Measurements from ENCODE around the gene DIP2C.

Gene DIP2C

DNA sequence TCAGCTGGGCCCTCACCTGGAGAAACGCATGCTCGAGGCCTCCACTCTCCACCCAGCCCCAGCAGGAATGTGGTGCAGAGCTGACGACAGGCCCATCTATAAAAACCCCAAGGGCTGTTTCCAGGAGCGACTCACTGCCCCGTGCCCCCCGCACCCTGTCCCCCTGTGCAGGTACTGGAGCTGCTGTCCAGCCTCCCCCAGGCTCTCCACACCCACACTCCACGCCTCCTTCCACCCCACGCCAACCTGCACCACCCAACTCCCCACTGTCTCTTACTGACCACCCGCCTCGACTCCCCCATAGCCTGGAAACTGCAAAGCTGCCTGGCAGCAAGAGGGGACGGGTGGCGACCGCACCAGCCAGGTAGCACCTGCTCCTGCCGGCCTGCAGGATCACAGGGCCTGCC is 43.3 kb downstream of the DIP2C start:
- ChIA-PET POLR2A (no interaction called here), CTCF (no interaction called here)
- no peak for DNase-seq (ENCODE audit: extremely low spot score)
- TF ChIP-seq ARNT (IDR thresholded peaks at IDR 0.05) (no peak), BHLHE40 (IDR thresholded peaks at IDR 0.05; ENCODE audit: borderline replicate concordance) (no peak), FOXM1 (IDR thresholded peaks at IDR 0.05; ENCODE audit: borderline replicate concordance) (no peak), SUZ12 (IDR thresholded peaks at IDR 0.05) (no peak), HDGF (IDR thresholded peaks at IDR 0.05; ENCODE audit: borderline replicate concordance) (no peak), LEF1 (IDR thresholded peaks at IDR 0.05; ENCODE audit: borderline replicate concordance) (no peak), ELF4 (IDR thresholded peaks at IDR 0.05) (no peak), TARDBP (IDR thresholded peaks at IDR 0.05) (no peak), FOXK2 (IDR thresholded peaks at IDR 0.05) (no peak), NFRKB (IDR thresholded peaks at IDR 0.05) (no peak), FOXA1 (IDR thresholded peaks at IDR 0.05) (no peak), L3MBTL2 (conservative IDR thresholded peaks at IDR 0.05) (no peak), CTBP1 (IDR thresholded peaks at IDR 0.05; ENCODE audit: borderline replicate concordance) (no peak), ZNF384 (IDR thresholded peaks at IDR 0.05) (no peak), SP1 (IDR thresholded peaks at IDR 0.05) (no peak)
- TF ChIP-seq, protein P1, sequence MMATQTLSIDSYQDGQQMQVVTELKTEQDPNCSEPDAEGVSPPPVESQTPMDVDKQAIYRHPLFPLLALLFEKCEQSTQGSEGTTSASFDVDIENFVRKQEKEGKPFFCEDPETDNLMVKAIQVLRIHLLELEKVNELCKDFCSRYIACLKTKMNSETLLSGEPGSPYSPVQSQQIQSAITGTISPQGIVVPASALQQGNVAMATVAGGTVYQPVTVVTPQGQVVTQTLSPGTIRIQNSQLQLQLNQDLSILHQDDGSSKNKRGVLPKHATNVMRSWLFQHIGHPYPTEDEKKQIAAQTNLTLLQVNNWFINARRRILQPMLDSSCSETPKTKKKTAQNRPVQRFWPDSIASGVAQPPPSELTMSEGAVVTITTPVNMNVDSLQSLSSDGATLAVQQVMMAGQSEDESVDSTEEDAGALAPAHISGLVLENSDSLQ (IDR thresholded peaks at IDR 0.05): no peak

DNA sequence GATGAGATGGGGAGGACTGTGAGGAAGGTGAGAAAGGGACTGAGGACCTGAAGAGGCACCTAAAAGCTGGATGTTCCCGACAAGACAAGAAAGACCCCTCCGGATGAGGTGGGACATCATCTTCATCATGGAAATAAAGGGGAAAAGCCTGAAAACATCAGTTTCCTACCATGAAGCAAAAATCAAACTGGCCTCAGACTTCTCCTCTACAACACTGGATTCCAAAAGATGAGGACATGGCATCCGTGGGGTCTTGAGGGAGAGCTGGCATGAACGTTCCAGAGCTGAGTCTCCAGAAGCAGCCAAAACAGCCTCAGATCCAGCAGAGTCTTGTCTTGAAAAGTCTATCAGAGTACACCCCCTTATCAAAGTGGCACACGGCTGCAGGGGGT is 44.5 kb downstream of the DIP2C start:
- ChIA-PET POLR2A (no interaction called here), CTCF (no interaction called here)
- no peak for DNase-seq (ENCODE audit: extremely low spot score)
- TF ChIP-seq HDGF (IDR thresholded peaks at IDR 0.05; ENCODE audit: borderline replicate concordance): no peak
- no peak for TF ChIP-seq SP1 (IDR thresholded peaks at IDR 0.05)
- no peak for TF ChIP-seq LEF1 (IDR thresholded peaks at IDR 0.05; ENCODE audit: borderline replicate concordance)
- no peak for TF ChIP-seq ZNF384 (IDR thresholded peaks at IDR 0.05)
- TF ChIP-seq, protein P1 (IDR thresholded peaks at IDR 0.05): no peak

DNA sequence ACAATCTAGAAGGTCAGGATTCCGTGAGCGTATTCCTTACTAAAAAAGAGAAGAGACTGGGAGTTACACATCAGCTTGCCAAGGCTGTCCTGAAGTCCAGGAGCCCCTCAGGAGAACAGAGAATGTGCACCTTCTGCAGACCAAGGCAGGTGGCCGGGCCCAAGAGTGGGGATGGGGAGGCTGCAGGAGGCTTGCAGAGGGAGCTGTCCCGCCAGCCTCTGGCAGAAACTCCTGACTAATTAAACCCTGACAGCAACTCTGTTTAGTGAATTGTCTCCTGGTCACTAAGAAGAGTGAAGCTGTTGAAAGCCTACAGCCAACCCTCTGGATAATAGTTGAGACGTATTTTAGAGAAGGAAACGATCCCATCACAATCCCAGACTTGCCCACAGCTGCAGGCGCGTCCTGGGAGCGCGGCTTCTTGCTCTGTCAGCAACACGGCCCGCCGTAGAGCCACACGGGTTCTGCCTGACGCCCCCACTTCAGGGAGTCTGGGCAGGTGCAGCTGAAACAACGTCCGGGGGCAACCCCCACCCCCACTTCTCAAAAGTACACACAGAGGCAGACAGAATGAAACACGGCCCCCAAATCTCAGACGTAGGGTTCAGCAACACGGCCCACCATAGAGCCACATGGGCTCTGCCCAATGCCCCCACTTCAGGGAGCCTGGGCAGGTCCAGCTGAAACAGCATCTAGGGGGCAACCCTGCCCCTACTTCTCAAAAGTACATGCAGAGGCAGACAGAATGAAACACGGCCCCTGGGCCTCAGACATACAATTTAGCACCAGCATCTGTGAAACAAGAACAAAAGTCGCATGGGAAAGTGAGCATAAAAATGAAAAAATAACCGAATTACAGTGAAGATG is 45.2 kb downstream of the DIP2C start:
- TF ChIP-seq FOXM1 (IDR thresholded peaks at IDR 0.05; ENCODE audit: borderline replicate concordance) (no peak), ZNF384 (IDR thresholded peaks at IDR 0.05) (no peak), HDGF (IDR thresholded peaks at IDR 0.05; ENCODE audit: borderline replicate concordance) (no peak), ELF4 (IDR thresholded peaks at IDR 0.05) (no peak)
- ChIA-PET POLR2A (no interaction called here), CTCF (interaction anchor here (0.7 kb wide), 1 partner anchor 324 kb away, joined by 4 read pairs; no protein-coding TSS in a partner anchor)
- no peak for DNase-seq (ENCODE audit: extremely low spot score)

DNA sequence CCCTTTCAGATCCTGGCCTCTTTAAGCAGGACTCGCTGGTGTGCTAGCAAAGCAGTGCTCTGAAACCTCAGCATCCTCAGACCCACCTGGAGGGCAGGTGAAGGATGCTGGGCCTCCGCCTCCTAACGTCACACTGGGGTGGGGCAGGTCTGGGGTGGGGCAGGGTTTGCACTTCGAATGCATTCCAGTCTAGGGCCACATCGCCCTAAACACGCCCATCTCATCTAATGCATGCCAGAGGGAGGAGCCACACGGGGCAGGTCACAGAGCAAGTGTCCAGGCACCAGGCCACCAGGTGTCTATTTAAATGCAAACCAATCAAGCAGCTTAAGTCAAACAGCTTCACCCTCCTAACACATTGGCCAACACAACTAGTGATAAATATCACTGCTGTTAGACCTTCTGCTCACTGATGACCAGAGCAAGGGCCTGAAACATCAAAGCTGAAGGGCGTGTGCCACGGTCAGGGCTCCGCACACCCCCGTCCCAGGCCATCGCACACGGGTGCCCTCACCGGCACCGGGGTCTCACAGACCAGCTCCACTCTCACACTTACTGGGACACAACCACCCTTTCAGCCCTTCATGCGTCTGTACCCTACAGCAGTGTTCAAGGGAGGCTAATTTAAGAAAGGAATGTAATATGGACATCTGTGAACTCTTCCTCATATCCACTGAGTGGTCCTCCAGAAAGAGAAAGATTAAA is 47.1 kb downstream of the DIP2C start:
- DNase-seq (ENCODE audit: extremely low spot score): no peak
- TF ChIP-seq SP1 (IDR thresholded peaks at IDR 0.05) (no peak), TARDBP (IDR thresholded peaks at IDR 0.05) (no peak), ELF4 (IDR thresholded peaks at IDR 0.05) (no peak), FOXK2 (IDR thresholded peaks at IDR 0.05) (no peak), CTBP1 (IDR thresholded peaks at IDR 0.05; ENCODE audit: borderline replicate concordance) (no peak), HDGF (IDR thresholded peaks at IDR 0.05; ENCODE audit: borderline replicate concordance) (no peak), FOXM1 (IDR thresholded peaks at IDR 0.05; ENCODE audit: borderline replicate concordance) (no peak), L3MBTL2 (conservative IDR thresholded peaks at IDR 0.05) (no peak), FOXA1 (IDR thresholded peaks at IDR 0.05) (no peak), NFRKB (IDR thresholded peaks at IDR 0.05) (no peak), BHLHE40 (IDR thresholded peaks at IDR 0.05; ENCODE audit: borderline replicate concordance) (no peak), ARNT (IDR thresholded peaks at IDR 0.05) (no peak), ZNF384 (IDR thresholded peaks at IDR 0.05) (no peak)
- TF ChIP-seq, protein P1 (IDR thresholded peaks at IDR 0.05): no peak
- POLR2A ChIA-PET: no interaction called here
- CTCF ChIA-PET: no interaction called here

DNA sequence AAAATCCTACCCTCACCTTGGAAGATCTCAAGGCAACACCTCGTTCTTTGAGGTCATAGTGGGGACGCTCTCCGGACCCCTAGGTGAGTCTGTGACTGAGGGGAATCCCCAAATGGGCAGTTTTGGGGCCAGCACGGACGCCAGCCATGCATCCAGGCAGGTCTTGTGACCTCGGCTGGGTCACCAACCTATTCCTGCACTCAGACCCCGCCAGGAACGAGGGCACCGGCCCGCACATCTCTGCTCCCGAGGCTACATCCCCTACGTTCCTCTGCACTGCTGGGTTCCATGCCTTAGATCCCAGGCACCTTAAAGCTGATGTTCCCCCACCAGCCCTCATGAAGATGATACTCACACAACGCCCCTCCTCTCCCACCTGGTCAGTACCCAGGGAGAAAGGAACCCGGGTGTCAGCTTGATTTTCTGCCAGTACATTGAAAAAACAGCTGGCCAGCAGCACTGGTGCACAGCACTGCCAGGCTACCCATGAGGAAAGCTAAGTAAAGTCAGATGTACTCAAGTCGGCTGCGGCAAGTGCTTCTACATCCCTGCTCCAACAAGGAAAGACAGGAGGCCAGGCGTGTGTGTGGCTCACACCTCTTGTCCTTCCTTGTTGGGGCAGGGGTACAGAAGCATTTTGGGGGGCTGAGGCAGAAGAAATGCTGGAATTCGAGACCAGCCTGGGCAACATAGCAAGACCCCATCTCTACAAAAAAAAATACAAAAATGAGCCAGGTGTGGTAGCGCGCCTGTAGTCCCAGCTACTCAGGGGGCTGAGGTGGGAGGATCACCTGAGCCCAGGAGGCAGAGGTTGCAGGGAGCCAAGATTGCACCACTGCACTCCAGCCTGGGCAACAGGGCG is 48.1 kb downstream of the DIP2C start:
- POLR2A ChIA-PET: no interaction called here
- TF ChIP-seq L3MBTL2 (conservative IDR thresholded peaks at IDR 0.05): no peak
- TF ChIP-seq LEF1 (IDR thresholded peaks at IDR 0.05; ENCODE audit: borderline replicate concordance): no peak
- TF ChIP-seq NFRKB (IDR thresholded peaks at IDR 0.05): no peak
- no peak for TF ChIP-seq FOXK2 (IDR thresholded peaks at IDR 0.05)
- TF ChIP-seq ZNF384 (IDR thresholded peaks at IDR 0.05): no peak
- TF ChIP-seq, protein P1 (IDR thresholded peaks at IDR 0.05): no peak
- no peak for TF ChIP-seq BHLHE40 (IDR thresholded peaks at IDR 0.05; ENCODE audit: borderline replicate concordance)
- CTCF ChIA-PET: no interaction called here
- no peak for DNase-seq (ENCODE audit: extremely low spot score)

All from HEK293T (cell line).